AG04450 (cell line): ENCODE measurements around the gene BLOC1S4. TPM values are rescaled to one million over a fixed set of nuclear protein-coding genes. Genes with fewer than 3 reads are reported as not detected.
"Not testable (repeated sequence)": the region's sequence is repeated elsewhere in the genome, so short reads cannot be mapped to it uniquely, and the experiment has no call there.

Experiments
- CTCF ChIA-PET: fragments of 300-600, 350-600 bp; formaldehyde crosslinking; extraction: SDS; loops from one replicate; lab custom pipeline; 2022; ENCODE audit warnings: antibody characterized with exemption, inconsistent platforms; lab: Charles Lee
- POLR2A ChIA-PET: fragments of 350-600 bp; formaldehyde crosslinking; extraction: SDS; loops from one replicate; lab custom pipeline; 2021; ENCODE audit warnings: antibody characterized with exemption, inconsistent platforms; lab: Yijun Ruan, JAX
- DNase-seq: peaks from one replicate; pipeline ENCODE4 v3.0.0-alpha.2; 2011; ENCODE audit warnings: low read depth, low spot score
- H3K27ac ChIP-seq: one replicate; pipeline ENCODE4 v1.5.1; 2012; ENCODE audit warnings: low read depth, low read length, control low read depth
- H3K27me3 ChIP-seq: one replicate; pipeline ENCODE4 v1.6.0; 2012; ENCODE audit warnings: low read length; ENCODE audit not compliant: control insufficient read depth, insufficient read depth
- H3K4me3 ChIP-seq: 2 replicates; pipeline ENCODE4 v1.5.1; 2011; ENCODE audit warnings: mild to moderate bottlenecking, low read depth, low read length, control low read depth
- H3K9me3 ChIP-seq: 2 replicates; pipeline ENCODE4 v1.5.1; 2012; ENCODE audit warnings: low read length; ENCODE audit not compliant: control insufficient read depth, insufficient read depth
- CTCF ChIP-seq: IDR thresholded peaks from 2 replicates; pipeline ENCODE4 v1.5.1; 2011; ENCODE audit warnings: low read depth, low read length, control low read depth, inconsistent platforms
- polyA plus RNA-seq: library from polyadenylated mRNA; depleted of rRNA; stranded (reverse); fragments of >200 nt; gene quantifications from 2 replicates; pipeline ENCODE4 v1.2.3, GENCODE V29; 2011

Gene BLOC1S4
- polyA plus RNA-seq, 1 experiment, result 14.5 TPM

- no peak for TF ChIP-seq CTCF
- DNase-seq, result no peak
- ChIA-PET POLR2A (no interaction called here), CTCF (interaction anchor here (0.7 to 7.7 kb wide), 4 partner anchors 39 to 359 kb away, joined by 3 to 197 read pairs (median 13); no protein-coding TSS in a partner anchor)
- Histone ChIP-seq H3K27me3 (no peaks in the 10 kb centered on the region), H3K27ac (no peak overlapping the region), H3K9me3 (no peaks in the 10 kb centered on the region; the same call in 1 of the 2 replicates), H3K4me3 (no peak overlapping the region)
These were observed 5.1 kb downstream of the BLOC1S4 start for GRCh38 chr4:6721121-6721520.

GRCh38 chr4:6722891-6723290 is 6.9 kb downstream of the BLOC1S4 start:
- POLR2A ChIA-PET, result no interaction called here
- Histone ChIP-seq H3K27me3 (no peaks in the 10 kb centered on the region), H3K9me3 (no peaks in the 10 kb centered on the region; the same call in 1 of the 2 replicates), H3K4me3 (no peak overlapping the region), H3K27ac (no peak overlapping the region)
- no peak for TF ChIP-seq CTCF
- DNase-seq, result no peak
- CTCF ChIA-PET, result interaction anchor here (7.7 kb wide), 1 partner anchor 152 kb away, joined by 197 read pairs; no protein-coding TSS in a partner anchor

GRCh38 chr4:6723851-6724250 is 7.9 kb downstream of the BLOC1S4 start:
- CTCF ChIA-PET, result interaction anchor here (2.0 kb wide), 1 partner anchor 150 kb away, joined by 9 read pairs; no protein-coding TSS in a partner anchor
- no peak overlapping the region for H3K27ac ChIP-seq
- POLR2A ChIA-PET, result no interaction called here
- TF ChIP-seq CTCF, result no peak
- H3K27me3 ChIP-seq, result no peaks in the 10 kb centered on the region
- no peaks in the 10 kb centered on the region; the same call in 1 of the 2 replicates for H3K9me3 ChIP-seq
- H3K4me3 ChIP-seq, result no peak overlapping the region
- no peak for DNase-seq

GRCh38 chr4:6724421-6725111 is 8.6 kb downstream of the BLOC1S4 start:
- DNase-seq, result no peak
- CTCF ChIA-PET, result interaction anchor here (0.8 to 2.0 kb wide), 2 partner anchors 149 to 250 kb away, joined by 4 to 9 read pairs; no protein-coding TSS in a partner anchor
- H3K27ac ChIP-seq, result no peak overlapping the region

GRCh38 chr4:6725427-6725961 is 9.5 kb downstream of the BLOC1S4 start:
- DNase-seq, H3K4me3 ChIP-seq, H3K27me3 ChIP-seq, H3K9me3 ChIP-seq, POLR2A ChIA-PET, H3K27ac ChIP-seq: not testable (repeated sequence)
- CTCF ChIA-PET, result interaction anchor here (0.8 to 2.0 kb wide), 2 partner anchors 148 to 249 kb away, joined by 4 to 9 read pairs; no protein-coding TSS in a partner anchor

More at GRCh38 chr4:6724421-6725111, 8.6 kb downstream of the BLOC1S4 start:
- no peak for TF ChIP-seq CTCF
- no peaks in the 10 kb centered on the region; the same call in 1 of the 2 replicates for H3K9me3 ChIP-seq
- no peak overlapping the region for H3K4me3 ChIP-seq
- POLR2A ChIA-PET, result no interaction called here
- H3K27me3 ChIP-seq, result no peaks in the 10 kb centered on the region
